A549 (cell line): ENCODE results near the gene PCBP3.

Source experiments
- CBX2 ChIP-seq: fragments of 200-600 bp; sonication (generic); IDR thresholded peaks from 2 replicates; pipeline ENCODE4 v1.6.1; 2016; ENCODE audit warnings: low read depth, mild to moderate bottlenecking, borderline replicate concordance
- CEBPB ChIP-seq, 2 experiments: fragments of >200 bp in 1 of 2; sonication (Bioruptor Twin) in 1 of 2; formaldehyde crosslinking in 1 of 2; IDR thresholded peaks; 2 replicates each; pipeline ENCODE4 v1.6.1; 2012 to 2016
- CTCF ChIP-seq: fragments of >200 bp; sonication (Bioruptor Twin); formaldehyde crosslinking; IDR thresholded peaks from 3 replicates; pipeline ENCODE4 v1.5.1; 2016
- EP300 ChIP-seq, 2 experiments: fragments of >200 bp; sonication (Bioruptor Twin); formaldehyde crosslinking; IDR thresholded peaks; 2 replicates in 1 of 2; 3 replicates in 1 of 2; pipeline ENCODE4 v1.6.1; 2016 to 2017
- HOXB13 ChIP-seq: fragments of 250-450 bp; sonication (Bioruptor Pico); IDR thresholded peaks from 2 replicates; pipeline ENCODE4 v1.5.0; 2020; ENCODE audit warnings: low read depth, mild to moderate bottlenecking, moderate library complexity
- POLR2AphosphoS2 ChIP-seq: conservative IDR thresholded peaks from 2 replicates; pipeline ENCODE4 v1.6.1; 2012; ENCODE audit warnings: low read length, improper control_type of control experiment, inconsistent platforms
- RCOR1 ChIP-seq: fragments of 150-350 bp; IDR thresholded peaks from 2 replicates; pipeline ENCODE4 v1.6.1; 2014; ENCODE audit warnings: antibody characterized with exemption, low read length, low read depth
- RNF2 ChIP-seq: fragments of 200-600 bp; sonication (generic); IDR thresholded peaks from 2 replicates; pipeline ENCODE4 v1.6.1; 2016; ENCODE audit warnings: low read depth, mild to moderate bottlenecking, antibody characterized with exemption, moderate library complexity, borderline replicate concordance
- SMC3 ChIP-seq: fragments of >200 bp; sonication (Bioruptor Twin); formaldehyde crosslinking; IDR thresholded peaks from 3 replicates; pipeline ENCODE4 v1.6.1; 2018; ENCODE audit warnings: inconsistent platforms
- ZC3H11A ChIP-seq: fragments of 450-650 bp; IDR thresholded peaks from 2 replicates; pipeline ENCODE4 v1.6.1; 2014; ENCODE audit warnings: antibody characterized with exemption, mild to moderate bottlenecking
- TF ChIP-seq, protein P1 (sequence below): fragments of 250-450 bp; sonication (Bioruptor Pico); IDR thresholded peaks from 2 replicates; pipeline ENCODE4 v1.5.0; 2021; ENCODE audit warnings: mild to moderate bottlenecking, moderate library complexity, borderline replicate concordance
- TF ChIP-seq, protein P2 (sequence below): IDR thresholded peaks from 2 replicates; pipeline ENCODE4 v1.6.1; 2012; ENCODE audit warnings: low read depth, borderline replicate concordance

- TF ChIP-seq CTCF (no peak), ZC3H11A (no peak), CEBPB (IDR thresholded peaks at IDR 0.05) (no peak), RCOR1 (no peak), SMC3 (no peak), RNF2 (no peak), CBX2 (no peak), EP300 (IDR thresholded peaks at IDR 0.05) (no peak), HOXB13 (no peak), POLR2AphosphoS2 (no peak)
- TF ChIP-seq, protein P1, sequence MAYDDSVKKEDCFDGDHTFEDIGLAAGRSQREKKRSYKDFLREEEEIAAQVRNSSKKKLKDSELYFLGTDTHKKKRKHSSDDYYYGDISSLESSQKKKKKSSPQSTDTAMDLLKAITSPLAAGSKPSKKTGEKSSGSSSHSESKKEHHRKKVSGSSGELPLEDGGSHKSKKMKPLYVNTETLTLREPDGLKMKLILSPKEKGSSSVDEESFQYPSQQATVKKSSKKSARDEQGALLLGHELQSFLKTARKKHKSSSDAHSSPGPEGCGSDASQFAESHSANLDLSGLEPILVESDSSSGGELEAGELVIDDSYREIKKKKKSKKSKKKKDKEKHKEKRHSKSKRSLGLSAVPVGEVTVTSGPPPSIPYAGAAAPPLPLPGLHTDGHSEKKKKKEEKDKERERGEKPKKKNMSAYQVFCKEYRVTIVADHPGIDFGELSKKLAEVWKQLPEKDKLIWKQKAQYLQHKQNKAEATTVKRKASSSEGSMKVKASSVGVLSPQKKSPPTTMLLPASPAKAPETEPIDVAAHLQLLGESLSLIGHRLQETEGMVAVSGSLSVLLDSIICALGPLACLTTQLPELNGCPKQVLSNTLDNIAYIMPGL (CRISPR knock-in tag) = no peak
- TF ChIP-seq, protein P2, sequence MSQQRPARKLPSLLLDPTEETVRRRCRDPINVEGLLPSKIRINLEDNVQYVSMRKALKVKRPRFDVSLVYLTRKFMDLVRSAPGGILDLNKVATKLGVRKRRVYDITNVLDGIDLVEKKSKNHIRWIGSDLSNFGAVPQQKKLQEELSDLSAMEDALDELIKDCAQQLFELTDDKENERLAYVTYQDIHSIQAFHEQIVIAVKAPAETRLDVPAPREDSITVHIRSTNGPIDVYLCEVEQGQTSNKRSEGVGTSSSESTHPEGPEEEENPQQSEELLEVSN = no peak
Observed at GRCh38 chr21:45736690-45737484, 93.4 kb downstream of the PCBP3 start.
